AG09309 (cell line): ENCODE results near the gene SLC9B2.

ENCODE experiments used
- DNase-seq: peaks from one replicate; pipeline ENCODE4 v3.0.0-alpha.2; 2010; ENCODE audit warnings: low read depth
- H3K4me3 ChIP-seq: 2 replicates; pipeline ENCODE4 v1.5.1; 2011; ENCODE audit warnings: mild to moderate bottlenecking, low read depth, low read length, moderate library complexity; ENCODE audit not compliant: control insufficient read depth
- CTCF ChIP-seq: IDR thresholded peaks from 2 replicates; pipeline ENCODE4 v1.5.1; 2011; ENCODE audit warnings: mild to moderate bottlenecking, low read depth, low read length, inconsistent platforms; ENCODE audit not compliant: insufficient read depth, control insufficient read depth; ENCODE audit errors: missing control alignments

The SLC9B2 gene

DNA sequence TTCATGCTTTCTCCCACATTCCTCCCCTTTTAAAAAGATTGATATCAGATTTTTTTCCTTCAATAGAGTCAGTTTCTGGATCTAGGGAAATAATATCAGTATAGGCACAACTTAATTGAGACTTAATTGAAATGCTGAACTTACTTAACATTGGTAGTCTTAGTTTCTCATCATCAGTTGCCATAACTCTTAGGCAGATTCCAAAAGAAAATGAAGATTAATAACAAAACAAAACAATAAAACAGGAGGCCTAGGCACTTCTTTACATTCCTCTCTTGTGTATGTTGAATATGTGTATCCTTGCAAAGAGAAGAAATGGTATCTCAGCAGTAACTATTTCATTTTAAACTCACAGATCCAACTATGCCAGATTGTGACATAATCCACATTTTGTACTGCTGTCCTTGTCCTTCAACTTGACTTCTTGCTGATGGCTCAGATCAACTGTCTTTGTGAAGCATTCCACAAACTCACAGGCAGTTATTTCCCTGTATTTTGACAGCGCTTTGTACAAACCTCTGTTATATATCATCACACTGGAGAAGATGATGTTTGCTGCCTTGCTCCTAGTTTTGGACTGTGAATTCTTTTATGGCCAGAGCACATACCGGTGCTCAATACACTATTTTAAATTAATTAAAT is 9.1 kb upstream of the SLC9B2 start:
- no peak for TF ChIP-seq CTCF
- DNase-seq = no peak
- no peak overlapping the region for H3K4me3 ChIP-seq

DNA sequence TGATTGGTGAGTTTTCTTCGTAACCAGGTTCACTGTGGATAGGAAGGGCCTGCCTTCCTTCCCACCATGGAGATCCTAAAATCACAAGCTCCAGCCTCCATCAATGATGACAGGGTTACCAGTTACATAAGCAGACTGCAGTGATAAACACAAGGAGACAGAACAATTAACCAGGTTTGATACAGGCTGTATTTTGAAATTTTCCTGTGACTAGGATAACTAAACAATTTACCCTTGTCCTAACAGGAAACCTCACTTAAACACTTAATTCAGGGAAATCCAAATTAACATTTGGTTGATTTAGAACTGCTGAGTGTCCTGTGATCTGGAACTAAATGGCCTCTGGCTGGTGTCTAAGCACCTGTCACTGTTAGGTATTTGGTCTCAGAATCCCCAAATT is 3.1 kb upstream of the SLC9B2 start:
- no peak overlapping the region for H3K4me3 ChIP-seq
- no peak for TF ChIP-seq CTCF
- DNase-seq = no peak

DNA sequence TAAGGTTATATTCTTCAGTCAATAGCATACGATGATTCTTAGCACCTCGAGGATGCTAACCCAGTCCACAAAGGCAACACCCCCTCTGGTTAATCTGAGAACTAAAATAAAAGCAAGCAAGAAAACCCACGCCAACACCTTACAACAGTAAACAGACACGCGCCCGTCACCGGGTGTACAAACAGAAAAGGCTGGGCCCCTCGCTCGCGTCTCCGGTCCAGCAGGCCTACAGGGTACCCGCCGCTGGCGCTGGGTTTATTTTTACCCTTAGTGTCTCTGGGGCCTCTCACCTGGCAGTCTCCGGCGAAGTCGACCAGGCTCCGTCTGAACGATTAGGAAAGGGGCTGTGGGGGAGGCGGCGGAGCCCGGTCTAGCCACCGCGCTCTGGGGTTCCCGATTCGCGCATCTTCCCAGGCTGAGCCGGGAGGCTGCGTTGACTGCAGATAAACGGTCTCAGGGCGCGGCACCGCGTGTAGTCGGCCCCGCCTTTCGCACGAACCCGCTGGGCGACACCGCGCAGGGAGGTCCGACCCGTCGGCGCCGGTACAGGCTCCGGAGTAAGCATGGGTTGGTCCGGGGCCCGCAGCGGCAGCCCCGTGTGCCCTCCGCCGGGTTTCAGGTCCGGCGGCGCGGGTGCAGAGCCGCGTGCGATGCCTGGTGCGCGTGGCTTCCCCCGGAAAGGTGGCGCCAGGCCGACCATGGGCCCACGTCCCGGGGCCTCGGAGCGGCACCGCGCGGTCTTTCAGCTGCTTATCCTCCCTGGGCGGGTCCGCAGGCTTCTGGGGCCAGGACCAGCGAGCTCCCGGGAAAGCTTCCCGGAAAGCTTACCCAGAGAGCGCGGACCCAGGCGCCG is 441 bp downstream of the SLC9B2 start:
- no peak for DNase-seq
- no peak for TF ChIP-seq CTCF

GRCh38 chr4:103075435-103075893 is 1.1 kb downstream of the SLC9B2 start:
- no peak for TF ChIP-seq CTCF
- peak overlapping the region; percentile 93 for H3K4me3 ChIP-seq
- no peak for DNase-seq

More for the DNA sequence above, 441 bp downstream of the SLC9B2 start:
- peak overlapping the region; percentile 93 for H3K4me3 ChIP-seq

GRCh38 chr4:103074744-103075434 is 1.7 kb downstream of the SLC9B2 start:
- H3K4me3 ChIP-seq = peak overlapping the region; percentile 93
- no peak for TF ChIP-seq CTCF
- DNase-seq = no peak

DNA sequence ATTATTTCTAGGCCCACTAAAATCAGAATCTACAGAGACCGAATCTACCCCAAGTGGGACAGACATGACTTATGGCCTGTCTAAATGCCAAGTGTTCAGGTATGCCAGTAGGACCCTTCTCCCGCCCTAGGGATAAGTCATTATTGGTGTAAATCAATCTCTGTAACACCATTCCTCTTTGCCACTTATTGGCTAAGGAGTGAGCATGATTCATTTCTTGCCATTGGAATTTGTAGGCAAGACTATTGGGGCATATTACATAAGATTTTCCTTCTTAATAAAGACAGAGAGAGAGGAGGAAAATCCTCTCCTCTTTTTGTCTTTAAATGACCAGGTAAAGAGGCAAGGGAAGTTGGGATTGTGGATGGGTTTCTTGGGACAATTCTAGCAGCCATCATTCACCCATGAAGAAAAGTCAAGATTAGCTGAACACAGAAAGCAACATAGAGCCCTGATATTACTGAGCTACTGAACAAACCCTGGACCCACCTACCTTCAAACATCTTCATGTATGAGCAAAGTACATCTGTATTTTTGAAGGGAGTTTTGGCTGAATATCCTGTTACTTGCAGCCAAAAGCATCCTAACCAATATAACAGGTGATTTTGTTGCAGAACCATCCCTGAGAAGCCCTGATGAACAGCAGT is 2.6 kb downstream of the SLC9B2 start:
- no peak for DNase-seq
- H3K4me3 ChIP-seq = no peak overlapping the region
- TF ChIP-seq CTCF = no peak
